GM23248 (cell line): ENCODE data around the gene PSMD5.

Experiments
- EZH2 ChIP-seq: fragments of 200-600 bp; sonication (generic); IDR thresholded peaks from 2 replicates; pipeline ENCODE4 v1.6.1; 2018; ENCODE audit warnings: antibody characterized with exemption, mild to moderate bottlenecking; ENCODE audit not compliant: insufficient read depth, poor library complexity, severe bottlenecking
- EZH2phosphoT487 ChIP-seq: fragments of 200-600 bp; sonication (generic); IDR thresholded peaks from 2 replicates; pipeline ENCODE4 v1.6.1; 2018; ENCODE audit warnings: antibody characterized with exemption, moderate library complexity, mild to moderate bottlenecking, low read depth; ENCODE audit not compliant: insufficient read depth

- TF ChIP-seq EZH2phosphoT487, result no peak
- TF ChIP-seq EZH2, result no peak
Observed at GRCh38 chr9:120768247-120768646, 74.5 kb downstream of the PSMD5 start.
